CD4-positive, alpha-beta T cell treated with Interleukin-15 for 4 hours (primary cell): ENCODE data around the gene MINK1.

ENCODE experiments used
- DNase-seq: peaks from one replicate; pipeline ENCODE4 v3.0.0-alpha.2; 2020; ENCODE audit warnings: low spot score

MINK1 gene

DNA sequence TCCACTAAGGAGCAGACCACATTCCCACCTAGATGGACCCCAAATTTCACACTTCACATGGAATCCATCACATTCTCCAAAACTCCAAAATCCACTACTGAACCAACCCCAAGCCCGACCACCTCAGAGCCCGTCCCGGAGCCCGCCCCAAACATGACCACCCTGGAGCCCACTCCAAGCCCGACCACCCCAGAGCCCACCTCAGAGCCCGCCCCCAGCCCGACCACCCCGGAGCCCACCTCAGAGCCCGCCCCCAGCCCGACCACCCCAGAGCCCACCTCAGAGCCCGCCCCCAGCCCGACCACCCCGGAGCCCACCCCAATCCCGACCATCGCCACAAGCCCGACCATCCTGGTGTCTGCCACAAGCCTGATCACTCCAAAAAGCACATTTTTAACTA lies 100.5 kb downstream of the MINK1 start:
- no peak for DNase-seq

DNA sequence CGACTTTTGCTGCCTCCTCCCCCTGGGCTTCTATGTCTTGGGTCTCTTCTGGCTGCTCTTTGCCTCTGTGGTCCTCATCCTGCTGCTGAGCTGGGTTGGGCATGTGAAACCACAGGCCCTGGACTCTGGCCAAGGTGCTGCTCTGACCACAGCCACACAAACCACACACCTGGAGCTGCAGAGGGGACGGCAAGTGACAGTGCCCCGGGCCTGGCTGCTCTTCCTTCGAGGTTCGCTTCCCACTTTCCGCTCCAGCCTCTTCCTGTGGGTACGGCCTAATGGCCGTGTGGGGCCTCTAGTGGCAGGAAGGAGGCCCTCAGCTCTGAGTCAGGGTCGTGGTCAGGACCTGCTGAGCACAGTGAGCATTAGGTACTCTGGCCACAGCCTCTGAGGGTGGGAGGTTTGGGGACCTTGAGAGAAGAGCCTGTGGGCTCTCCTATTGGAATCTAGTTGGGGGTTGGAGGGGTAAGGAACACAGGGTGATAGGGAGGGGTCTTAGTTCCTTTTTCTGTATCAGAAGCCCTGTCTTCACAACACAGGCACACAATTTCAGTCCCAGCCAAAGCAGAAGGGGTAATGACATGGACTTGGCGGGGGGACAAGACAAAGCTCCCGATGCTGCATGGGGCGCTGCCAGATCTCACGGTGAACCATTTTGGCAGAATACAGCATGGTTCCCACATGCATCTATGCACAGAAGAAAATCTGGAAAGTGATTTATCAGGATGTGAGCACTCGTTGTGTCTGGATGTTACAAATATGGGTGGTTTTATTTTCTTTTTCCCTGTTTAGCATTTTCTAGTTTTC lies 101.2 kb downstream of the MINK1 start:
- no peak for DNase-seq

DNA sequence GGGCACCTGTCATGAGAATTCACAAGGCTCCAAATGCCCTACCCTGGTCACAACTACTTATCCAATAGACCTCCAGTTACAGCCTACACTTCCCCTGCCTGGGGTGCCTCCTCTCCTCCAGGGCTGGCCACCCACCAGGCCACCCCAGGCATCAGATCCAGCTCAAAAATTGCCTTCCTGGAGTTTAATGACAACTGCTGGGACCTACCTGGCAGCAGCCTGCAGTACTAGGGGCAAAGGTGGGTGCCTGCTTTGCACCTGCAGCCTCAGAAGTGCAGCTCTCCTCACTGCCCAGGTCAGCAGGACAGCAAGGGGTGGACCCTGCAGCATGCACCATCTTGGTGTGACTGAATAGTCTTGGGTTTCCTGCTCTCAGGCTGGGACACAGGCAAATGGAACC lies 102.5 kb downstream of the MINK1 start:
- no peak for DNase-seq

DNA sequence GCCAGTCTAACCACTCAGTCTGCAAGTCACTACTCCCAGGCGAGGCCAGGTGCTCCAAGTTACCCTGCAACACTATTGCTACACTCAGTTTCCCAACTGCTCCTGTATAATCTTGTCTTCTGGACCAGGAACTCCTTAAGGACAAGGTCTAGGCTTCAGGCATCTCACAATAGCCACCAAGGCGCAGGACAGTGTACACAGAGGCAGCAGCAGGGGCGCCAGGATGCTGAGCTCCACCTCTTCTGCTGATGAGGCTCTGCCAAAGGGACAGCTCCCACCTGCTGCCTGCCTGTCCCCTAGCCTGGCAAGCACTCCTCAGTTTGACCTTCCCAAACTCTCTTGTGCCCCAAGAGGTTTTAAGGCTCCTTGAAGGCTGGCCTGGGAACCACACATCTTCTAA lies 103.3 kb downstream of the MINK1 start:
- no peak for DNase-seq

DNA sequence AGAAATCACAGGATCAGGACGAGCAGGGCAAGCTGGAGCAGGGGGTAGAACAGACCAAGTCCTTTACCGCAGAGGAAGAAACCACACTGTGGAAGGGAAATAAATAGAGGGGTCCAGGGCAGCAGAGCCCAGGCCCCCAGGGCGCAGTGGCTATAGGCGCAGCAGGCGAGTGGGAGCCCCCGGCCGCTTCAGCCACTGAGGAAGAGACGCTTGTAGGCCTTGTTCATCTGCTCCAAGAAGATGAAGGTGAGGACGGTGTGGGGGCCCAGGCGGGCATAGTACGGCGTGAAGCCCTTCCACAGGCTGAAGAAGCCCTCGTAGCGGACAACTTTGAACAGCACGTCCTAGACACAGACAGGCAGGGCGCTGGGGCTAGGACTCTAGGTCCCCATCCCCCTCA lies 104.4 kb downstream of the MINK1 start:
- no peak for DNase-seq

DNA sequence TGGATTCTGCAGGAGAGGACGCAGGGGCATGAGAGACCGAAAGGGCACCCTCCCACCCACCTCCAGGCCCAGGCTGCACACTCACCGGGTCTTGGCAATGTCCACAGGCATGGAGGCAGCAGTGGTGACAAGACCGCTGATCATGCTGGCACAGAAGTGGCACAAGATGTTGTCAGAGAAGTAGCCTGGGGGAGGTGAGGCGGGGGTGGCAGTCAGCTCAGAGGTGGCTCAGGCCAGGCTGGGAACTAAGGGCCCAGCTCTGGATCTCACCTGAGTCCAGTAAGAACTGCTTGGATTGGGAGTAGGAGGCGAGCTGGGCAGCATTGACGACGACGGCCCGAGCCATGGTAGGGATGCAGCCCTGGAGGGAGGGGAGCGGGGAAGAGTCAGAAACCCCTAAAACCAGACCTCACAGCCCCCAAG lies 104.9 kb downstream of the MINK1 start:
- DNase-seq: no peak

DNA sequence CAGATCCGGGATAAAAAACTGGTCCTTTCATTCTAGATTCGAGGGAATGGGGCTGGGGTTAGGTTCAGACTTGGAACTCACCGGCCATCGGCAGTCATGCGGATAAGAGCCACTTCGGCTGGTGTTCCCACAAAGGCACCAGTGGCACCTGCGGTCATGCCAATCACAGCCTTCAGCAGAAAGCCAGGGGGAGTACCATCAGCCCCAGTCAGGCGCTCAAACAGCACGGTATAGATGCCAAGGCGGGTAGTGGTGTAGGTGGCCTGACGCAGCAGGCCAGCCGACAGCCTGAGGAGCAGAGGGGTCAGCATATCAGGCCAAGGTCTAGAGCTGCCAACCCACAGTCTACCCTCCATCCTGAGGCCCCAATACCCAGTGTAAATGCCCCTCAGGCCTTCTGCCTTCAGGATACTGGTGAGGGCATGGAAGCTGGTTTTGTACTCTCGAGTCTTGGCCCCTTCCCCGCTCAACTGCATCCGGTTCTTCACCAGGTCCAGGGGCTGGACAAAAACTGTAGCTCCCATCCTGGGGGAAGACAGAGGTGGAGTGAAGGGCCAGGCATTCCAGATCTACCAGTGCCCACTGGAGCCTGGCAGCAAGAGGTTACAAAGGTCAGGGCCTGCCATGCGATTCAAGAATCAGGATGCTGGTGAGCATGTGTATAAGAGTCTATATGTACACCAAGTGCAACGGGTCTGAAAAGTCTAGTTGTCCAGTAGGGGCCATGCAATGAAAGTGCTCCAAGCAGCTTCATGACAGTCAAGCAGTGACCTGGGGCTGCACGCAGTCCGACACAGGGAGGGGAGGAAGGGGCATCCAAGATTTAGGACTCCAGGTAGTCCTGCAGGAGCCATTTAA lies 105.8 kb downstream of the MINK1 start:
- DNase-seq: no peak

DNA sequence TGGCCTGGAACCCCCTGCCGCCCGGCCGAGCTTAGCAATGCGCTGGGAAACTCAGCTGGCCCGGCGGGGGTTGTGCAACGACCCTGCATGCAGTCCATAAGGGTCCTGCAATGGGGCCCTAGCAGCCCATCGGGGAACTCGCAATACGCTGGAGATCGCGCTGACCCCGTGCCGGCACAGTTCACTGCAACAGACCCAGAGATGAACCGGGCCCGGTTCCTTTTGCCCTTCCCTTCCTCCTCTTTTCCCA lies 106.3 kb downstream of the MINK1 start:
- no peak for DNase-seq

DNA sequence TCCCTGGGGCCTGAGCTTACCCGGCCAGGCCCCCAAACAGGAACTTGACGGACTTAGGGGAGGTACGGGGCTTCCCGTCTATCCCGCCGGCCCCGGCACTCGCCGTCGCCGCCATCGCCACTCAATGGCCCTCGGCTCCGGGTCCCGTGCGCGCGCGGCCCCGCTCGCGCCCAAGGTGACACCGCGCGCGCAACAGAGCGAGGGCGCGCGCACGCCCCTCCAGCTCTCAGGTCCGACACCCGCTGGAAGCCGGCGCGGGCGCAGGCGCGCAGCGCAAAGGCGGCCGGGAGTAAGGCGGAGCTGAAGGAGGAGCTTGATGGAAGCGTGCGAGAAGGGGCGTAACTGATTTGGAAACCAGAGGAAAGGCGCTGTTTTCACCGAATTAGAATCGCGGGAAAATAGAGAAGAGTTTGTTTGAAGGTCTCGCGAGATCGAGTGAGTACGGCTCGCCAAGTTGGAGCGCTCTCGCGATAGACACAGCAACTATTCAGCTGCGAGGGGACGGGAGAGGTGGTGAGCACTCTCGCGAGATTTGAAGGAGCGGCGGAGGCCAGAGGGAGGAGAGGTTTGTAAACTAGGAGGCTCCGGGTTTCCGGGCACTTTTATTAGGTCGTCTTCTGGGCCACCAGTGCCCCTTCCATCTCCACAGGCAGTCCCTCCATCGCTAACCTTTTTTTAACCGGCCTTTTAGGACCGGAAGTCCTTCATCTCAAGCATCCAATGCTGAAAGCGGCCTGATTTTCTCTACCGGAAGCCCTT lies 106.8 kb downstream of the MINK1 start, which contains the start of the genes RNF167 and SLC25A11:
Gene RNF167 (plus strand): TSS at position 473 of the 759 bp plus-strand sequence. CDS start 642 bp downstream, outside the sequence.
Gene SLC25A11 (minus strand): TSS at position 251 of the 759 bp plus-strand sequence. CDS start 136 bp downstream, at position 115.
- peak; percentile 99 for DNase-seq

DNA sequence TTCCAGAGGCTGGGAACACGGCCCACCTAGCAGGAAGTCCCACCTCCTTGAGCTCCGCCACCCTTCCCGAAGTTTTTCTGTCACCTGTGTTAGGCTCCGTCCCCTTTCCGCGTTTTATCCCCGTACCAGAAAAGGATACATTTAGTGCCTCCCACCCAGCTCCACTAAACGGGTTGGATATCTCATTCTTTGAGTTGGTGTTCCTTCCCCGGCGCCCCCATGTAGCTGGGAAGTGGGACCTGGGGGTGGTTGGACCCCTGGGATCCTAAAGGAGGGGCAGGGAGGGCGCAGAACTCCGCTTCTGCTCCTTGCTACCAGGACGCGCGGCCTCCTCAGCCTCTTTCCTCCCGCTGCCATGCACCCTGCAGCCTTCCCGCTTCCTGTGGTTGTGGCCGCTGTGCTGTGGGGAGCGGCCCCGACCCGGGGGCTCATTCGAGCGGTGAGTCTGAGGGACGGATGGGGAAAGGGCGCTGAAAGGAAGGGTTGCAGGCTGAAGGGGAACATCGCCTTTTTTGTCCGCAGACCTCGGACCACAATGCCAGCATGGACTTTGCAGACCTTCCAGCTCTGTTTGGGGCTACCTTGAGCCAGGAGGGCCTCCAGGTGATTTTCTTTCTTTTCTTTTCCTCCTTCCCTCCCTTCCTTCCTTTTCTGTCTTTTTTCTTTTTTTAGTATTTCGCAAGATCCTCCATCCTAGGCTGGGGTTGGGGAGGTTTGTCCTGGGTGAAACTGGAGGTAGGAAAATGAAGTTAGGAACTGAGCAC lies 107.6 kb downstream of the MINK1 start:
- DNase-seq: no peak

DNA sequence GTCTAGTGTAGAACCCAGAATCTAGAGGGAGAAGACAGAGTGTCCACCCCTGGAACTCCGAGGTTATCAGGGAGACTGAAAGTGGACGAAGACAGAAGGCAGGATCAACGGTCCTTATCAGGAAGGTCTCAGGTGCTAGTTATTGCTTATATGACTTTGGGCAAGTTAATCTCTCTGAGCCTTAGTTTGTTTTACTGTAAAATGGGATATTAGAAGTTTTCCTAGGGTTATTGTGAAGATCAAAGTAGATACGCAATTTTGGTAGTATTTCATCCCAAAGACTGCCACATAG lies 108.1 kb downstream of the MINK1 start:
- DNase-seq: no peak

DNA sequence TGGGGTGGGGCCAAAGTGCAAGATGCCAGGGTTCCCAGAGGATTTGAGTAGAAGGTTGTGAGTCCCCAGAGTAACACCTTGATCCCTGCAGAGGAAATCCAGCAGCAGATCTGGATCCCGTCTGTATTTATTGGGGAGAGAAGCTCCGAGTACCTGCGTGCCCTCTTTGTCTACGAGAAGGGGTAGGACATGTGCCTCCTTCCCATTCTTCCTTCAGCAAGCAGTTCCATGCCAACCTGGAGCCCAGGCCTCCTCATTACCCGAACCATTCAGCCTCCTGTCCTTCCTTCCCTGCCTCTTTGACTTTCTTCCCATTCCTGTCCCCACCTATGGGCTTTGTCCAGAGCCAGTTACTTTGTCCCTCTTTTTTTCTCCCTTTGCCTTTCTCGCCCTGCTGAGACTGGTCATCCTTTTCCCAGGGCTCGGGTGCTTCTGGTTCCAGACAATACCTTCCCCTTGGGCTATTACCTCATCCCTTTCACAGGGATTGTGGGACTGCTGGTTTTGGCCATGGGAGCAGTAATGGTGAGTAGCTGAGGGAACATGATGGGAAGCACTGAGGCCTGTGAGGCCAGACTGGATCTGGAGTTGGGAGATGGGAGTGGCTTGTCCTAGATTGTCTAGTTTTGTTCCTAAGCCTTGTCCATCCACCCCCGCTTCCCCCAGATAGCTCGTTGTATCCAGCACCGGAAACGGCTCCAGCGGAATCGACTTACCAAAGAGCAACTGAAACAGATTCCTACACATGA lies 109.8 kb downstream of the MINK1 start:
- DNase-seq: no peak

DNA sequence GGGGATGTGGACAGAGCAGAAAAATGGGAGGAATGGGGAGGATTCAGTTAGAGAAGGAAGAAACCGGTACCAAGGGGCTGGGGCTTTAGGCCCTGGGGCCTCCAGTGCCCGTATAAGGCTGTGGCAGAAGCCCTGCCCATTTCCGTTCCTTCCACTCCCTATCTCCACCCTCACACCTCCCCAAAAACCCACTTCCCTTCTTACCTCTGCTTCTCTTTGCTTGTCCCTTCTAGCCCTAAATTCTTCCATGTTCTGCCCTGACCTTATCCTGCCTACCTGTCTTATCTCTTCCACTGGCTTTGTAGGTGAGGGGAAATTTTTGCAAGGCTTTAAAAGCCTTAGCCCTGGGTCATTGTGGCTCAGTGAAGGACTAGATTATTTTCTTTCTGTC lies 111.0 kb downstream of the MINK1 start:
- peak; percentile 62 for DNase-seq

DNA sequence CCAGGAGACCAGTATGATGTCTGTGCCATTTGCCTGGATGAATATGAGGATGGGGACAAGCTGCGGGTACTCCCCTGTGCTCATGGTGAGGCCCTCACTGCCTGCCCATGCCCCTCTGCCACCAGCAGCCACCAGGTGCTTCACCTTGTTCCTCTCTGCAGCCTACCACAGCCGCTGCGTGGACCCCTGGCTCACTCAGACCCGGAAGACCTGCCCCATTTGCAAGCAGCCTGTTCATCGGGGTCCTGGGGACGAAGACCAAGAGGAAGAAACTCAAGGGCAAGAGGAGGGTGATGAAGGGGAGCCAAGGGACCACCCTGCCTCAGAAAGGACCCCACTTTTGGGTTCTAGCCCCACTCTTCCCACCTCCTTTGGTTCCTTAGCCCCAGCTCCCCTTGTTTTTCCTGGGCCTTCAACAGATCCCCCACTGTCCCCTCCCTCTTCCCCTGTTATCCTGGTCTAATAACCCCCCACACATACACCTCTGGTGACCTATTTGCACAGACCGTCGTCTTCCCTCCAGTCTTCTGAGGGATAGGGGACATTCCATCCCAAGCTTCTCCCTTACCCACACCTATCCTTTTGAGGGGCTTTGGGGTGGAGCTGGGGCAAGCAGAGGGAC lies 111.5 kb downstream of the MINK1 start:
- DNase-seq: no peak

DNA sequence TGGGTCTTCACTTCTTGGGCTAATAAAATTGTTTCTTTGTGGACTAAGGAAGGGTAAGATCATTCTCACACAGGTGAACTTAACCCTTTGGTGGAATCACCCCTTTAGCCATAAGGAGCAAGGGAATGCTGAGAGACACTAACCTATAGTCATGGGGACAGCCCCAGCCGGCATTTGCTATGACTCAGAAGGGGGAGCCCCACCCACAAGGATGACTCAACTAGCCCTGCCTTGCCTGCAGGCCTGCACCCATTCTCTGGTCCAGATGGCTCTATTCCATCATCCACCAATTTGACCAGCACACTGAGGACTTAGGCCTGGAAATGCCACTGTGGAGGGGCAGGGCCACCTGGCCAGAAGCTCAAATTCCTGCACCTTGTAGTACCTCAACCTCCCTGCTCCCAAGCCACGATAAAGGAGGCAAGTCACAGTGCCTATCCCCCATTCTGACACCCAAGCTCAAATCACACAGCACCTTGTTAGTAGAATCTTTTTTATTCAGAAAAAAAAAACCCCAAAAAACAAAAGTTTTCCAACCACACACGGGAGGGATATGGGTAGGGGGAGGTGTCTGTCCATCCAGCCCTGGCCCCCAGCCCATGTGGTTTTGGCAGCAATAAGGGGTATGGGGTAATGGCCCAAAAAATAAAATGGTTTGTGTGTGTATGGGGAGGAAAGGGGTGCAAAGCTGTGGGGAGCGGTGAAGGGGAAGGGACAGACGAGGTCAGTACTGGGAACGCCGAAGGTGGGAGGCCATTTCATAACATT lies 112.2 kb downstream of the MINK1 start:
- DNase-seq: peak; percentile 85

DNA sequence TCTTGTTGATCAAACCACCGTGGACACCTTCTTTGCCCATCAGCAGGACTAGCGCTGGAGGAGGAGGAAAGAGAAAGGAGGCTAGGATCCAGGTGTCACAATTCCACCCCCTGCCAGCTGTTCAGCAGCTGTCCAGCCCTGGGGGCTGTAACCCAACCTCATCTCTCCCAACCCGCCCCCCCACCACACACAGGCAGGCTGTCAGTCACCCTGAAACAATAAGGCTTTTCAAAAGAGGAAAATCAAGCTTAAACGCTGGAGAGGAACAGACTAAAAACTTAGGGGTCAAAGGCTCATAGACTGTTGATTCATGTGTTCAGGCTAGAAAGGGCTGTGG lies 112.8 kb downstream of the MINK1 start:
- no peak for DNase-seq

DNA sequence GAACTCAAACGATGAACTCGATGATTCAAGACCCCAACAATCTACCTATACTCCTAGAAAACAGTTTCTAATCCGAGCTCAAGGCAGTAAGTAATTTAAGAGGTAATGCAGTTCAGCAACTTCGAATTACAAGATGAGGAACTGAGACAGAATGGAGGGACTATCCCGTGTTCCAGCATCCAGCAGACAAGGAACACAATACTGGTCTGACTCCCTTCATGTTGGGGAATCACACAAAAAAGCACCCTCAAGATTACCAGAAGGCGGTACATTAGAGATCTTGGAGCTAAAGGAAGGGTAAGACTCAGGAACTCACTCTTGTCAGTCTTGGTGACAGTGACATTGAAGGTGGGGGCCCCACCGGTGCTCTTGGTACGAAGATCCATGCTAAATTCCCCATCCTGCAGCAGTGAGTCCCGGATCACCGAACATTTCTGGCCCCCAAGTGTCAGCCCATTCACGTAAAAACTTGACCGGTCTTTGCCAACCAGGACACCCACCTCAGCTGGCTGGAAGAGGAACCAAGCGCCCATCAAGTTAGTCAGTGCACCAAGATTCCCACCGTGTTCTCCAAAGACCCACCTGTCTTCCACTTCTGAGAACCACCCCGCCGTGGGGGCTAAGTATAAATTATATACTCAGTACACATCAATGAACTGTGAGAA lies 113.3 kb downstream of the MINK1 start:
- DNase-seq: no peak

DNA sequence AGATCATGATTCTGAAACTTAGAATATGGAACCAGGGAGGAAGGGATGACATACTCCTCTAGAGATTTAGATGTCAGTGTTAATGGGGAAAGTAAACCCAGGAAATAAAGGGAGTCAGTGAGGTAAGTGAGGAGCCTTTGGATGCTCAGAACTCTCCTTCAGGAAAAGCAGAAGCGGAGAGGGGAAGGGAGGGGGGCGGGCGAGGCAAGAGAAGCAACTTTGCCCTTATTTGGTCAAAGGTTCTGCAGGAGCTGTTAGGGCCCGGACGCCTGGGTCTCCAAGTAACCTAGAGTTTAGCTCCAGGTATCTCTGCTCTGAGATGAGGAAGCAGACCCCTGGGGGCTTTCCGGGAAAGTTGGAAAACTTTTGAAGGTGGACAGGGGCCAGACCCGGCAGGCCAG lies 113.9 kb downstream of the MINK1 start:
- DNase-seq: no peak
